Keratinocyte (primary cell): ENCODE results near the gene INVS. TPM values are rescaled to one million over a fixed set of nuclear protein-coding genes. Genes with fewer than 3 reads are reported as not detected.

Source experiments
- DNase-seq: peaks from one replicate; pipeline ENCODE4 v3.0.0-alpha.2; 2011; ENCODE audit warnings: low read depth, missing footprints, low spot score
- FAIRE-seq: peaks from 2 replicates; lab custom pipeline; 2011; peaks lifted over from hg19 to GRCh38; lab: Jason Lieb, UNC
- H2AFZ ChIP-seq: 2 replicates; pipeline ENCODE4 v1.6.0; 2012; ENCODE audit warnings: low read length, control low read depth, inconsistent platforms; ENCODE audit not compliant: control insufficient read depth
- H3K27ac ChIP-seq: 2 replicates; pipeline ENCODE4 v1.5.1; 2011; ENCODE audit warnings: low read length; ENCODE audit not compliant: control insufficient read depth, insufficient read depth
- H3K27me3 ChIP-seq: 3 replicates; pipeline ENCODE4 v1.6.0; 2011; ENCODE audit warnings: low read length; ENCODE audit not compliant: control insufficient read depth, insufficient read depth; ENCODE audit errors: extremely low read depth
- H3K36me3 ChIP-seq, 2 experiments: 2 replicates in 1 of 2; 3 replicates in 1 of 2; pipeline ENCODE4 v1.5.1; 2011; ENCODE audit warnings: low read length in 2 of 2, mild to moderate bottlenecking in 1 of 2; ENCODE audit not compliant: control insufficient read depth in 2 of 2, insufficient read depth in 2 of 2; ENCODE audit errors: extremely low read depth in 1 of 2
- H3K4me1 ChIP-seq: 3 replicates; pipeline ENCODE4 v1.5.1; 2011; ENCODE audit warnings: low read length; ENCODE audit not compliant: control insufficient read depth, insufficient read depth; ENCODE audit errors: extremely low read depth
- H3K4me2 ChIP-seq: 3 replicates; pipeline ENCODE4 v1.6.0; 2011; ENCODE audit warnings: low read depth, low read length; ENCODE audit not compliant: control insufficient read depth, insufficient read depth; ENCODE audit errors: extremely low read depth
- H3K4me3 ChIP-seq, 3 experiments: fragments of 200-600 bp in 1 of 3; sonication (generic) in 1 of 3; 2 replicates in 2 of 3; 3 replicates in 1 of 3; pipeline ENCODE4 v1.5.1; 2011 to 2016; ENCODE audit warnings: low read length in 3 of 3, mild to moderate bottlenecking in 3 of 3, control low read depth in 2 of 3, inconsistent platforms in 1 of 3, low read depth in 1 of 3, mixed read lengths in 1 of 3, mixed run types in 1 of 3, moderate library complexity in 1 of 3; ENCODE audit not compliant: control insufficient read depth in 2 of 3, insufficient read depth in 2 of 3; ENCODE audit errors: extremely low read depth in 1 of 3
- H3K79me2 ChIP-seq: 2 replicates; pipeline ENCODE4 v1.6.0; 2012; ENCODE audit warnings: low read length; ENCODE audit not compliant: control insufficient read depth, insufficient read depth
- H3K9ac ChIP-seq: 3 replicates; pipeline ENCODE4 v1.6.0; 2011; ENCODE audit warnings: low read length; ENCODE audit not compliant: control insufficient read depth, insufficient read depth; ENCODE audit errors: extremely low read depth
- H3K9me1 ChIP-seq: 3 replicates; pipeline ENCODE4 v1.6.0; 2011; ENCODE audit warnings: low read length; ENCODE audit not compliant: control insufficient read depth, insufficient read depth; ENCODE audit errors: extremely low read depth
- H3K9me3 ChIP-seq: 2 replicates; pipeline ENCODE4 v1.5.1; 2012; ENCODE audit warnings: low read depth, low read length; ENCODE audit not compliant: control insufficient read depth
- H4K20me1 ChIP-seq: 3 replicates; pipeline ENCODE4 v1.6.0; 2011; ENCODE audit warnings: low read length; ENCODE audit not compliant: control insufficient read depth, insufficient read depth; ENCODE audit errors: extremely low read depth
- EZH2 ChIP-seq: IDR thresholded peaks from one replicate; pipeline ENCODE4 v1.6.1; 2012; ENCODE audit warnings: inconsistent platforms, mild to moderate bottlenecking, low read length, moderate library complexity
- dilution Hi-C: fragments of 300-500 bp; cut with MboI; formaldehyde crosslinking; loops from one replicate; pipeline ENCODE4 v1.7.0; 2020; ENCODE audit warnings: low sequenced_read_pairs; ENCODE audit not compliant: extremely low pct_ligation_motif_present
- polyA plus RNA-seq, 5 experiments: library from polyadenylated mRNA; depleted of rRNA in 3 of 5; stranded (reverse) in 3 of 5; stranded (forward) in 1 of 5; unstranded in 1 of 5; fragments of >200 nt; gene quantifications; 1 replicate in 1 of 5; 2 replicates in 3 of 5; 3 replicates in 1 of 5; pipeline versions ENCODE4 v1.2.1 to v1.2.3, GENCODE V29; 2011 to 2012; ENCODE audit warnings: missing spikeins in 2 of 5, low read depth in 1 of 5, low replicate concordance in 1 of 5
- TF ChIP-seq, protein P1 (sequence below), 3 experiments: IDR thresholded peaks in 1 of 3; conservative IDR thresholded peaks in 1 of 3; optimal IDR thresholded peaks in 1 of 3; 2 replicates in 2 of 3; 3 replicates in 1 of 3; pipeline versions ENCODE3 to v1.5.1; 2011; ENCODE audit warnings: low read length in 3 of 3, mild to moderate bottlenecking in 3 of 3, moderate library complexity in 2 of 3, control low read depth in 1 of 3, inconsistent platforms in 1 of 3; ENCODE audit not compliant: insufficient read depth in 2 of 3; ENCODE audit errors: extremely low read depth in 1 of 3

Gene INVS
- polyA plus RNA-seq, 1 donor (not counting 4 experiments of a cell fraction or from before 2014, with no cell fraction given): 21.1 TPM

DNA sequence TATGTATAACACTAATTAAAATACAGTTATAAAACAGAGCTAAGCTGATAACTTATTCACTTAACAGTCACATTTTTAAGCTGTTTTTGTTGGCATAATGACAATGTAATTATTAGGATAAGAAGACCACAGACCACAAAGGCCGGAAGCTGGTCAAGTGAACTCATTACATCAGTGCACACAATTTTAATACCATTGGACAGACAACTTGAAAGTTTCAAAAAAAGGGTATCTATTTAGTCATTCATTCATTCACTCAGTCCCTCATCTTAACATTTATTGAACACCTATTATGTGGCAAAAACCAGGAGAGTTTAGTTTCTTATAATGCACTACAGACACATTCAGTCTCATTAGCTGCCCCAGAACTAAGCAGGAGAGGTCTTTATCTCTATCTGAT lies 11.8 kb upstream of the INVS start:
- FAIRE-seq (no peak), DNase-seq (no peak)
- no peak overlapping the region for H3K9ac ChIP-seq
- peaks cover 15% of the 10 kb centered on the region for H3K4me1 ChIP-seq
- H3K36me3 ChIP-seq: no peaks in the 10 kb centered on the region
- H4K20me1 ChIP-seq: peaks cover 40% of the 10 kb centered on the region
- no peak overlapping the region for H3K4me3 ChIP-seq
- H3K9me1 ChIP-seq: peaks cover 2% of the 10 kb centered on the region
- no peak overlapping the region for H2AFZ ChIP-seq
- H3K27ac ChIP-seq: no peak overlapping the region
- no peaks in the 10 kb centered on the region for H3K9me3 ChIP-seq
- no peaks in the 10 kb centered on the region for H3K27me3 ChIP-seq
- dilution Hi-C loops: no loop called here
- no peak overlapping the region for H3K4me2 ChIP-seq
- TF ChIP-seq, protein P1, sequence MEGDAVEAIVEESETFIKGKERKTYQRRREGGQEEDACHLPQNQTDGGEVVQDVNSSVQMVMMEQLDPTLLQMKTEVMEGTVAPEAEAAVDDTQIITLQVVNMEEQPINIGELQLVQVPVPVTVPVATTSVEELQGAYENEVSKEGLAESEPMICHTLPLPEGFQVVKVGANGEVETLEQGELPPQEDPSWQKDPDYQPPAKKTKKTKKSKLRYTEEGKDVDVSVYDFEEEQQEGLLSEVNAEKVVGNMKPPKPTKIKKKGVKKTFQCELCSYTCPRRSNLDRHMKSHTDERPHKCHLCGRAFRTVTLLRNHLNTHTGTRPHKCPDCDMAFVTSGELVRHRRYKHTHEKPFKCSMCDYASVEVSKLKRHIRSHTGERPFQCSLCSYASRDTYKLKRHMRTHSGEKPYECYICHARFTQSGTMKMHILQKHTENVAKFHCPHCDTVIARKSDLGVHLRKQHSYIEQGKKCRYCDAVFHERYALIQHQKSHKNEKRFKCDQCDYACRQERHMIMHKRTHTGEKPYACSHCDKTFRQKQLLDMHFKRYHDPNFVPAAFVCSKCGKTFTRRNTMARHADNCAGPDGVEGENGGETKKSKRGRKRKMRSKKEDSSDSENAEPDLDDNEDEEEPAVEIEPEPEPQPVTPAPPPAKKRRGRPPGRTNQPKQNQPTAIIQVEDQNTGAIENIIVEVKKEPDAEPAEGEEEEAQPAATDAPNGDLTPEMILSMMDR (optimal IDR thresholded peaks at IDR 0.05 in 1 of 3, IDR thresholded peaks at IDR 0.05 in 1 of 3, conservative IDR thresholded peaks at IDR 0.05 in 1 of 3; ENCODE audit: extremely low read depth in 1 of 3, insufficient read depth in 2 of 3, low read length in 3 of 3): no peak
- TF ChIP-seq EZH2: no peak
- peaks cover 70% of the 10 kb centered on the region for H3K79me2 ChIP-seq

DNA sequence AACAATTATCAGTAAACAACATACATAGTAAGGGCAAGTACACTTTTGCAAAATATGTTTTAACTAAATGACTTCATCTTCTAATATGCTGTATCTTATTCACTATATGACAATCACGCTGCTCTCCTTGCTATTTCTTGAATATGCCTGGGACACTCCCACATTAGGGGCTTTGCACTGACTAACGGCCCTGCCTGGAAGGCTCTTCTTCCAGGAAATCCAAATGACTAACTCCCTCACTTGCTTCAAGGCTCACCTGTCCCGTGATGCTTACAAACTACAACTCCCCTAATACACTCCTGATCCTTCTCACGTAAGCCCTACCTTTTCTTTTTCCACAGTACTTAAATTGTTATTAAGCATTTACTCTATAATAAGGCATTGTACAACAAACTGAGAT lies 10.8 kb upstream of the INVS start:
- dilution Hi-C loops: no loop called here
- H3K9me1 ChIP-seq: peaks cover 2% of the 10 kb centered on the region
- H3K36me3 ChIP-seq: no peaks in the 10 kb centered on the region
- H3K27me3 ChIP-seq: no peaks in the 10 kb centered on the region
- H3K9ac ChIP-seq: no peak overlapping the region
- FAIRE-seq (peak; percentile 76), DNase-seq (no peak)
- H3K9me3 ChIP-seq: no peaks in the 10 kb centered on the region
- H3K4me3 ChIP-seq: no peak overlapping the region
- TF ChIP-seq, protein P1 (optimal IDR thresholded peaks at IDR 0.05 in 1 of 3, IDR thresholded peaks at IDR 0.05 in 1 of 3, conservative IDR thresholded peaks at IDR 0.05 in 1 of 3; ENCODE audit: extremely low read depth in 1 of 3, insufficient read depth in 2 of 3, low read length in 3 of 3): no peak
- no peak for TF ChIP-seq EZH2
- H3K4me1 ChIP-seq: peaks cover 11% of the 10 kb centered on the region
- no peak overlapping the region for H2AFZ ChIP-seq
- peaks cover 33% of the 10 kb centered on the region for H4K20me1 ChIP-seq
- H3K27ac ChIP-seq: no peak overlapping the region
- H3K79me2 ChIP-seq: peaks cover 74% of the 10 kb centered on the region
- H3K4me2 ChIP-seq: no peak overlapping the region
